NB4 (cell line): ENCODE measurements around the gene HDAC9.

Experiments used
- DNase-seq: peaks from one replicate; pipeline ENCODE4 v3.0.0; 2010; ENCODE audit warnings: low read depth
- H3K4me3 ChIP-seq: one replicate; pipeline ENCODE4 v1.5.1; 2011; ENCODE audit warnings: mild to moderate bottlenecking, low read depth, low read length, moderate library complexity
- MAX ChIP-seq: IDR thresholded peaks from 2 replicates; pipeline ENCODE4 v1.6.1; 2011; ENCODE audit warnings: low read depth, low read length
- MYC ChIP-seq: IDR thresholded peaks from 2 replicates; pipeline ENCODE4 v1.6.1; 2011; ENCODE audit warnings: low read depth, low read length
- POLR2A ChIP-seq: IDR thresholded peaks from 2 replicates; pipeline ENCODE4 v1.6.1; 2011; ENCODE audit warnings: mild to moderate bottlenecking; ENCODE audit not compliant: insufficient read length; ENCODE audit errors: extremely low read depth
- TF ChIP-seq, protein P1 (sequence below): IDR thresholded peaks from one replicate; pipeline ENCODE4 v1.5.1; 2012; ENCODE audit warnings: low read depth, low read length

The HDAC9 gene

GRCh38 chr7:18861514-18862118 is 366.1 kb downstream of the HDAC9 start:
- DNase-seq = no peak
- TF ChIP-seq POLR2A (no peak), MAX (no peak), MYC (no peak)
- TF ChIP-seq, protein P1, sequence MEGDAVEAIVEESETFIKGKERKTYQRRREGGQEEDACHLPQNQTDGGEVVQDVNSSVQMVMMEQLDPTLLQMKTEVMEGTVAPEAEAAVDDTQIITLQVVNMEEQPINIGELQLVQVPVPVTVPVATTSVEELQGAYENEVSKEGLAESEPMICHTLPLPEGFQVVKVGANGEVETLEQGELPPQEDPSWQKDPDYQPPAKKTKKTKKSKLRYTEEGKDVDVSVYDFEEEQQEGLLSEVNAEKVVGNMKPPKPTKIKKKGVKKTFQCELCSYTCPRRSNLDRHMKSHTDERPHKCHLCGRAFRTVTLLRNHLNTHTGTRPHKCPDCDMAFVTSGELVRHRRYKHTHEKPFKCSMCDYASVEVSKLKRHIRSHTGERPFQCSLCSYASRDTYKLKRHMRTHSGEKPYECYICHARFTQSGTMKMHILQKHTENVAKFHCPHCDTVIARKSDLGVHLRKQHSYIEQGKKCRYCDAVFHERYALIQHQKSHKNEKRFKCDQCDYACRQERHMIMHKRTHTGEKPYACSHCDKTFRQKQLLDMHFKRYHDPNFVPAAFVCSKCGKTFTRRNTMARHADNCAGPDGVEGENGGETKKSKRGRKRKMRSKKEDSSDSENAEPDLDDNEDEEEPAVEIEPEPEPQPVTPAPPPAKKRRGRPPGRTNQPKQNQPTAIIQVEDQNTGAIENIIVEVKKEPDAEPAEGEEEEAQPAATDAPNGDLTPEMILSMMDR = no peak
- H3K4me3 ChIP-seq = no peak overlapping the region

DNA sequence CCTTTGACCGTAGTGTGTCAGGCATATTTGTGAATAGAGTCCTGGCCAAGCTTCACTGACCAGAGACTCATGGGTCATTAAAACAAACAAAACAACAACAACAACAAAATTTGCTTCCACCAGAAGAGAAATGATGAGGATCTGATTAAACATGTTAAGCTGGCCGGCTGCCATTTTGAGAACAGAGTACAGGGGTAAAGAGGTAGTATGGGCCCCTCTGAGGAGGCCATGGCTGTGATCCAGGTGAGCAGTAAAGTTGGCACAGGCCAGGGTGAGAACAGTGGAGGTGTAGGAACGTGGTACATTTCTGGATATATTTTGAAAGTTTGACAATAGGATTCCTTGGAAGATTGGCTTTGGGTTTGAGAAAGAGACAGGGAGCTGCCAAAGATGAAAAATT is 369.4 kb downstream of the HDAC9 start:
- H3K4me3 ChIP-seq = no peak overlapping the region
- no peak for DNase-seq
- TF ChIP-seq MYC = no peak
- TF ChIP-seq POLR2A = no peak
- TF ChIP-seq, protein P1 = no peak
- no peak for TF ChIP-seq MAX

DNA sequence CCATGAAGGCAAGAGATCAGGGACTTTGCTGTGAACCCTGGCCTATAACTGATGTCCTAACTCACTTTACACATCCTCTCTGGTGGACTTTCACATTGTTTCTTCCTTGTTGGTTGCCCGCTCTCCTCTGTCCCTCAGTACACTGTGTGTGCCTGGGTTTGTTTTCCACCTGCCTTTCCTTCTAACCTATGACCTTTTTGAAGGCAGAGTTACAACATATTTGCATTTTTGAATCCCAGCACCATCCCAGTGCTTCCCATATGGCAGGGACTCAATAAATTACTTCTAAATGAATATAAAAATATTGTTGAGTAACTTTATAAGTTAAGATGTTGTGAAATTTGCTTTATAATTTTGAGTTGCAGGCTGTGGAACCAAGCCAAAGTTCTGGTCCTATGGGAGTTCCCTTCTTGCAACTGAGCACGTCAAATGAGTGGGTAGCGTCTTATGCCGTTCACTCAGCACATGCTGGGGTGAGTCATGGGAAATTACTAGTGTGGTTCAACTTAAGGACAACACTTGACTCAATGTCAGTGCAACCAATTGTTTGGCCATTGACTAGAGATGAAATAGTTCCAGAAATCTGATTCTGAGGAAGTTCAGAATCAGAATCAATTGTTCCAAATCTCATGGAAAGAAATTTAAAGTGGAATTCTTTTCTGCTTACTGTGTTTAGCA is 370.9 kb downstream of the HDAC9 start:
- peak; percentile 89 for DNase-seq
- H3K4me3 ChIP-seq = no peak overlapping the region
- TF ChIP-seq MYC (peak; percentile 92), POLR2A (no peak), MAX (peak; percentile 94)
- TF ChIP-seq, protein P1 = no peak

GRCh38 chr7:18872344-18872743 is 376.8 kb downstream of the HDAC9 start:
- TF ChIP-seq MYC = no peak
- no peak for TF ChIP-seq MAX
- no peak overlapping the region for H3K4me3 ChIP-seq
- DNase-seq = no peak

DNA sequence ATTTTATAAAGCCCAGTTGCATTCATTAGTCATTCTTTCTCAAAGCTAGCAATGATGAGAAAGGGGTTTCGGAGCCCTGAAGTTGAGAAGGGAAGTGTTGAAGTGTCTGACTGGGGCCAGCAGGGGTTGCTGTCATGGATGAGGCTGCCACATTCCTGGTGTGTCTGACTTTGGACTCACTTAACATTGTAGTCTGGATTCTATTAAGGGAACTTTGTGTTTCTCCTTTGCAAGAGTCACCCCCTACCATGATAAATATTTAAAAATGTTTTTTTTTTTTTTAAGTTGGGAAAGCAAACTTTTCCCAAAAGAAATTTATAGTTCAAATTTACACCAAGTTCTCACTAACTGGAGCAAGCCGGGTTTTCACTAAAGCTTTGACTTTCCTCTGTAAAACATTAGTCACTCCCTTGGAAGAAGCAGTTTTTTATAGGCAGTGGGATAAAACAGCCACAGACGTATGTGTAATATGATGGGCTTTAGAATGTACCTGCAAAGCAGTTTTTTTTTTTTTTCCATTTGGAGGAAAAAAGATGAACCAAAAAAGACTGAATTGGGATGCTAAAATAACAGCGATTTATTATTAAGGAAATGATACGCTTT is 378.3 kb downstream of the HDAC9 start:
- TF ChIP-seq, protein P1 = peak; percentile 15
- TF ChIP-seq MAX = no peak
- H3K4me3 ChIP-seq = no peak overlapping the region
- no peak for DNase-seq

- H3K4me3 ChIP-seq = no peak overlapping the region
- DNase-seq = no peak
- TF ChIP-seq POLR2A (no peak), MAX (no peak), MYC (no peak)
- TF ChIP-seq, protein P1 = no peak
Measured at GRCh38 chr7:18874880-18875279, 379.3 kb downstream of the HDAC9 start.
